CD4-positive, alpha-beta T cell (primary cell): ENCODE results near the gene LRRC8D. TPM values are rescaled to one million over a fixed set of nuclear protein-coding genes. Genes with fewer than 3 reads are reported as not detected.

Experiments used
- ATAC-seq: fragments of 200-7000 bp; cut with Tn5 transposase; one replicate; pipeline ENCODE4 v1.10.0; 2022; ENCODE audit warnings: mild to moderate bottlenecking; ENCODE audit not compliant: poor library complexity
- CTCF ChIA-PET: fragments of 350-600 bp; sonication (Branson Sonifier 250); formaldehyde crosslinking; loops from one replicate; lab custom pipeline; 2021; ENCODE audit warnings: antibody characterized with exemption, inconsistent platforms; lab: Charles Lee
- POLR2A ChIA-PET: fragments of 350-600 bp; sonication (Branson Sonifier 250); formaldehyde crosslinking; loops from one replicate; lab custom pipeline; 2021; ENCODE audit warnings: antibody characterized with exemption, inconsistent platforms; lab: Charles Lee
- DNase-seq, 14 experiments: peaks; one replicate each; pipeline ENCODE4 v3.0.0-alpha.2; 2013 to 2020; ENCODE audit warnings: mixed read lengths in 2 of 14
- H3K27ac ChIP-seq, 2 donors: one replicate each; pipeline versions ENCODE4 v1.5.1 to v1.7.0; 2013; ENCODE audit warnings: low read length in 2 of 2, low read depth in 1 of 2, mild to moderate bottlenecking in 1 of 2
- H3K27me3 ChIP-seq, 2 experiments: 1 replicate in 1 of 2; 2 replicates in 1 of 2; pipeline versions ENCODE4 v1.6.1 to v1.7.0; 2013; ENCODE audit warnings: low read length in 2 of 2, control low read depth in 1 of 2, mild to moderate bottlenecking in 1 of 2, moderate library complexity in 1 of 2; ENCODE audit not compliant: insufficient read depth in 2 of 2, control insufficient read depth in 1 of 2
- H3K36me3 ChIP-seq: one replicate; pipeline ENCODE4 v1.6.1; 2013; ENCODE audit warnings: low read length, control low read depth; ENCODE audit not compliant: insufficient read depth
- H3K4me1 ChIP-seq: one replicate; pipeline ENCODE4 v1.6.1; 2013; ENCODE audit warnings: low read length, control low read depth; ENCODE audit not compliant: insufficient read depth
- H3K4me3 ChIP-seq: one replicate; pipeline ENCODE4 v1.5.1; 2013; ENCODE audit warnings: mild to moderate bottlenecking, low read length, moderate library complexity
- H3K9me3 ChIP-seq, 2 experiments: 1 replicate in 1 of 2; 2 replicates in 1 of 2; pipeline versions ENCODE4 v1.6.1 to v1.7.0; 2013; ENCODE audit warnings: low read length in 2 of 2, mild to moderate bottlenecking in 2 of 2, control low read depth in 1 of 2, moderate library complexity in 1 of 2; ENCODE audit not compliant: control insufficient read depth in 1 of 2, insufficient read depth in 1 of 2
- H3K27ac Mint-ChIP-seq: one replicate; pipeline ENCODE4 v1.8.0; 2020; ENCODE audit warnings: mixed read lengths
- H3K27me3 Mint-ChIP-seq: one replicate; pipeline ENCODE4 v1.8.0; 2021; ENCODE audit warnings: mixed read lengths
- H3K36me3 Mint-ChIP-seq: one replicate; pipeline ENCODE4 v1.8.0; 2021; ENCODE audit warnings: low read depth, mixed read lengths
- H3K4me1 Mint-ChIP-seq: one replicate; pipeline ENCODE4 v1.8.0; 2021; ENCODE audit warnings: low read depth, mixed read lengths
- H3K4me3 Mint-ChIP-seq: one replicate; pipeline ENCODE4 v1.8.0; 2020; ENCODE audit warnings: mild to moderate bottlenecking, mixed read lengths
- H3K9me3 Mint-ChIP-seq: one replicate; pipeline ENCODE4 v1.8.0; 2020; ENCODE audit warnings: mixed read lengths
- CTCF ChIP-seq: fragments of 200-600 bp; IDR thresholded peaks from one replicate; pipeline ENCODE4 v1.8.0; 2022; ENCODE audit warnings: antibody characterized with exemption, mild to moderate bottlenecking
- intact Hi-C, 2 experiments: fragments of 100-400 bp; cut with DNase I in 1 of 2; cut with micrococcal nuclease in 1 of 2; formaldehyde crosslinking; loops; one replicate each; pipeline versions ENCODE4 v1.15.1 to v1.9.0; 2023 to 2025; cut with DNase I, micrococcal nuclease
- total RNA-seq, 174 experiments: library from RNA in 2 of 174; stranded (reverse) in 2 of 174; gene quantifications; one replicate each; pipeline ENCODE4 v1.2.3 and lab custom pipeline; 2021 to 2026

Gene LRRC8D
- total RNA-seq, 2 experiments from 2014 or later, result 15.5 to 18.2 TPM

DNA sequence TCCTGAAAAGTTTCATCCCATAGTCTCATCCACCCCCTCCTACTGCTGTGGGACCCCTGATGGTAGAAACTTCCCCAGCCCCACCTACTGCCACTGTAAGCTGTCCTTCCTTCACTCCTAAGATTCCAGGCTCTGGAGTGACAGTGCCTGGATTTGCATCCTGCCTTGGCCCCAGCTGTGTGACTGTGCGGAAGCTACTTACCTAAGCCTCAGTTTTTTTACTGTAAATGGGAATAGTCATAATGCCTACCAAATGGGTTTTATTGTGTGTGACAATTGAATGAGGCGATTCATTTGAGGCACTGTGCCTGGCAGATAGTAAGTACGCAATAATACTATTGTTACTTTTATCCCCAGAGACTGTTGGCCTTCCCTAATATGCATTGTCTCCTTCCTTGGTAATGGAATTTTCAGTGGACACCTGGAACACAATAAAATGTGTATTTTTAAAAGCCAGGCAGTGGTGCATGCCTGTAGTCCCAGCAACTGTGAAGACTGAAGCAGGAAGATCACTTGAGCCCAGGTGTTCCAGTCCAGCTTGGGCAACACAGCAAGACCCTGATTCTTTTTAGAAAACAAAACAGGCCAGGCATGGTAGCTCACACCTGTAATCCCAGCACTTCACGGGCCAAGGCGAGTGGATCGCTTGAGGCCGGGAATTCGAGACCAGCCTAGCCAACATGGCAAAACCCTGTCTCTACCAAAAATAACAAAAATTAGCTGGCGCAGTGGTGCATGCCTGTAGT, 119.0 kb downstream of the LRRC8D start:
- H3K4me3 Mint-ChIP-seq, result no peak overlapping the region
- no peaks in the 10 kb centered on the region for H3K9me3 ChIP-seq
- H3K9me3 Mint-ChIP-seq, result no peaks in the 10 kb centered on the region
- H3K27me3 Mint-ChIP-seq, result no peaks in the 10 kb centered on the region
- peaks cover 21% of the 10 kb centered on the region for H3K36me3 ChIP-seq
- ATAC-seq, result no peak
- H3K27ac Mint-ChIP-seq, result no peak overlapping the region
- ChIA-PET CTCF (no interaction called here), POLR2A (no interaction called here)
- TF ChIP-seq CTCF, result no peak
- intact Hi-C loops, result no loop called here
- DNase-seq, result no peak
- H3K4me1 Mint-ChIP-seq, result no peaks in the 10 kb centered on the region
- no peaks in the 10 kb centered on the region for H3K27me3 ChIP-seq
- H3K4me1 ChIP-seq, result no peaks in the 10 kb centered on the region
- no peak overlapping the region for H3K27ac ChIP-seq
- no peak overlapping the region for H3K4me3 ChIP-seq
- peaks cover 16% of the 10 kb centered on the region for H3K36me3 Mint-ChIP-seq

- no peak overlapping the region for H3K27ac ChIP-seq
- no peak overlapping the region for H3K4me3 ChIP-seq
- peaks cover 10% of the 10 kb centered on the region for H3K36me3 ChIP-seq
- H3K9me3 ChIP-seq, result no peaks in the 10 kb centered on the region
- Mint-ChIP-seq H3K4me1 (no peaks in the 10 kb centered on the region), H3K9me3 (no peaks in the 10 kb centered on the region), H3K4me3 (no peak overlapping the region), H3K27ac (no peak overlapping the region), H3K27me3 (no peaks in the 10 kb centered on the region), H3K36me3 (peaks cover 4% of the 10 kb centered on the region)
- POLR2A ChIA-PET, result no interaction called here
- ATAC-seq (no peak), DNase-seq (peak in 4 of 14 experiments; percentile 14 to 59 (median 40))
- CTCF ChIA-PET, result no interaction called here
- TF ChIP-seq CTCF, result no peak
- intact Hi-C loops, result no loop called here
- H3K4me1 ChIP-seq, result no peaks in the 10 kb centered on the region
- no peaks in the 10 kb centered on the region for H3K27me3 ChIP-seq
Measured at GRCh38 chr1:89941110-89941766, 120.4 kb downstream of the LRRC8D start.

GRCh38 chr1:89942014-89942413, 121.2 kb downstream of the LRRC8D start:
- H3K4me1 Mint-ChIP-seq, result no peaks in the 10 kb centered on the region
- H3K4me3 Mint-ChIP-seq, result no peak overlapping the region
- ATAC-seq, result no peak
- ChIA-PET POLR2A (no interaction called here), CTCF (interaction anchor here (0.8 kb wide), 1 partner anchor 99 kb away, joined by 3 read pairs; no protein-coding TSS in a partner anchor)
- Histone ChIP-seq H3K36me3 (peaks cover 4% of the 10 kb centered on the region), H3K9me3 (no peaks in the 10 kb centered on the region), H3K4me3 (no peak overlapping the region), H3K27me3 (no peaks in the 10 kb centered on the region), H3K27ac (no peak overlapping the region), H3K4me1 (no peaks in the 10 kb centered on the region)
- H3K9me3 Mint-ChIP-seq, result no peaks in the 10 kb centered on the region
- no peak for TF ChIP-seq CTCF
- DNase-seq, result no peak
- no peaks in the 10 kb centered on the region for H3K36me3 Mint-ChIP-seq
- H3K27me3 Mint-ChIP-seq, result no peaks in the 10 kb centered on the region
- intact Hi-C loops, result no loop called here
- H3K27ac Mint-ChIP-seq, result no peak overlapping the region
